ENCODE results near the gene SERAC1. TPM values are rescaled to one million over a fixed set of nuclear protein-coding genes. Genes with fewer than 3 reads are reported as not detected.

Gene SERAC1
- total and polyA plus RNA-seq, 2 of the 4 experiments (the other 2 are of a cell fraction) = 7.7 to 15.6 TPM

DNA sequence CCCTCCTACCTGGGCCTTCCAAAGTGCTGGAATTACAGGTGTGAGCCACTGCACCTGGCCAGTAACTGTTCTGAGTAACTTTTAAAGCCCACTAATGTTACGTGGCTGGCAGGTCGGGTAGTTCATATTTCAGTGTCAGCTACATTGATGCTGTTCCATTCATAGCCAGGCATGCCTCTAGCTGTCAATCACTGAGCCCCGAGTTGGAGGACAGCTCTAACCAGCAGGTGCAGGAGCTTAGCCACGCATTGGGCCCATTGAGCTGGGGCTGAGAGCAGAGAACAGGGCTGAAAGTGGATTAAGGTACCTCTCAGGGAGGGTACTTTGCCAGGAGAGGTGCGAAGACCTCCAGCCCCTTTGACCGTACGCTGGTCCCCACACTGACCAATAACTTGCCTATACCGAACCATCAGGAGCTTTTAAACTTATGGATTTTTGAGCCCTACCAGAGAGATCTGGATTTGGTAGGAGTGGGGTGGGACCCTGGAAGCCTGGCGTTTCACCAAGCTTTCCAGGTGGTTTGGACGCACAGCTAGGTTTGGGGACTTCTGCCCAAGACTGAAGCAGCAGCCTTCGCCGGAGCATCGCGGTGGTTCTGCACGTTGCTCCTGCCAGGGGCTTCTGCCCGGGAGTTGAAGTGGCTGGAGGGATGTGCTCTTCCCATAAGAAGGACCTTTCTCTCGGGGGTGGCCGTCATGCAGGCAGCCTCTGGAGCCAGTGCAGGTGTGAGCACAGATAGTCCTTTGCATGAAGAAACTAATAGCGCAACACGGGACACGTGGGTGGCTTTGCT, 82.6 kb downstream of the SERAC1 start:
- Histone ChIP-seq H3K4me2 (ENCODE audit: low read depth, low read length) (no peak overlapping the region), H3K23ac (ENCODE audit: low read depth, low read length) (no peak overlapping the region), H3K36me3 (ENCODE audit: control insufficient read depth, insufficient read depth, low read length) (peaks cover 67% of the 10 kb centered on the region), H3K79me1 (ENCODE audit: low read depth in 1 of 2, low read length in 2 of 2) (peaks cover 13 to 57% of the 10 kb centered on the region in 2 experiments; a peak in 3 of 4 replicates), H3K56ac (ENCODE audit: extremely low read depth, insufficient read depth, low read length) (no peak overlapping the region; the same call in 1 of the 2 replicates), H3K4ac (ENCODE audit: low read depth, low read length) (no peak overlapping the region), H3K9me3 (ENCODE audit: control insufficient read depth, insufficient read depth, low read length) (no peaks in the 10 kb centered on the region), H2BK5ac (ENCODE audit: low read depth, low read length, poor library complexity, severe bottlenecking) (no peak overlapping the region), H4K5ac (ENCODE audit: low read depth, low read length) (no peak overlapping the region), H3K9ac (ENCODE audit: low read depth, low read length) (no peak overlapping the region), H2AK5ac (ENCODE audit: low read depth, low read length) (no peak overlapping the region), H3K4me3 (ENCODE audit: insufficient read depth, low read depth, low read length) (no peak overlapping the region), H4K20me1 (ENCODE audit: insufficient read depth, low read length) (no peaks in the 10 kb centered on the region), H3K27me3 (ENCODE audit: control insufficient read depth, insufficient read depth, low read length) (no peaks in the 10 kb centered on the region), H4K91ac (ENCODE audit: insufficient read depth, low read depth, low read length) (no peak overlapping the region), H3K14ac (replicated peaks; ENCODE audit: low read depth, low read length) (0 out of 2 replicates have a peak overlapping the region, but pooled peaks have one; percentile 7), H4K8ac (ENCODE audit: low read depth in 2 of 2, low read length in 2 of 2) (no peak overlapping the region), H3K18ac (ENCODE audit: low read depth, low read length) (no peak overlapping the region), H3K9me1 (ENCODE audit: insufficient read depth, low read length) (peaks cover 19% of the 10 kb centered on the region), H2BK15ac (ENCODE audit: low read depth, low read length) (no peak overlapping the region), H3K27ac (ENCODE audit: insufficient read depth, low read length) (no peak overlapping the region), H2BK120ac (ENCODE audit: low read depth, low read length) (no peak overlapping the region), H3K4me1 (ENCODE audit: control insufficient read depth, insufficient read depth, low read length) (peaks cover 8% of the 10 kb centered on the region), H2AK9ac (replicated peaks; ENCODE audit: low read depth, low read length, poor library complexity) (peak overlapping the region; percentile 22), H2BK20ac (ENCODE audit: low read depth, low read length) (no peak overlapping the region), H2AFZ (replicated peaks; ENCODE audit: low read length, poor library complexity) (no peak overlapping the region)
- 81% methylated on average over 10 of the region's 21 CpGs; no CpG with 5 or more reads in 1 of the 2 experiments for WGBS, 2 experiments (ENCODE audit: extremely low coverage in 2 of 2, insufficient read length in 1 of 2)
- in situ Hi-C loops (cut with MboI; ENCODE audit: low sequenced_read_pairs) (no loop called here), dilution Hi-C loops (cut with HindIII; ENCODE audit: low sequenced_read_pairs, unreplicated experiment) (no loop called here), intact Hi-C loops (cut with micrococcal nuclease) (no loop called here)
- ATAC-seq (ENCODE audit: low read depth) = no peak
- no TSS peak for BruUV-seq (replicated peaks)
- TF ChIP-seq RFX5 (IDR thresholded peaks at IDR 0.05; ENCODE audit: low read depth, low read length) (no peak), RAD21 (IDR thresholded peaks at IDR 0.05; ENCODE audit: low read length) (no peak), POLR2A (IDR thresholded peaks at IDR 0.05; ENCODE audit: low read depth, low read length) (no peak), ELK1 (IDR thresholded peaks at IDR 0.05; ENCODE audit: borderline replicate concordance, low read depth, low read length) (no peak), MXI1 (IDR thresholded peaks at IDR 0.05; ENCODE audit: borderline replicate concordance, low read depth, low read length) (no peak), FOS (IDR thresholded peaks at IDR 0.05; ENCODE audit: low read depth, low read length) (no peak), BHLHE40 (IDR thresholded peaks at IDR 0.05; ENCODE audit: low read depth, low read length) (no peak), CEBPB (IDR thresholded peaks at IDR 0.05; ENCODE audit: low read depth, low read length) (no peak), MAZ (IDR thresholded peaks at IDR 0.05; ENCODE audit: borderline replicate concordance, low read depth, low read length) (no peak), MAFK (IDR thresholded peaks at IDR 0.05; ENCODE audit: low read depth, low read length) (no peak), RCOR1 (IDR thresholded peaks at IDR 0.05; ENCODE audit: insufficient replicate concordance, low read length) (no peak)
- TF ChIP-seq, protein P1, sequence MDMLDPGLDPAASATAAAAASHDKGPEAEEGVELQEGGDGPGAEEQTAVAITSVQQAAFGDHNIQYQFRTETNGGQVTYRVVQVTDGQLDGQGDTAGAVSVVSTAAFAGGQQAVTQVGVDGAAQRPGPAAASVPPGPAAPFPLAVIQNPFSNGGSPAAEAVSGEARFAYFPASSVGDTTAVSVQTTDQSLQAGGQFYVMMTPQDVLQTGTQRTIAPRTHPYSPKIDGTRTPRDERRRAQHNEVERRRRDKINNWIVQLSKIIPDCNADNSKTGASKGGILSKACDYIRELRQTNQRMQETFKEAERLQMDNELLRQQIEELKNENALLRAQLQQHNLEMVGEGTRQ (IDR thresholded peaks at IDR 0.05; ENCODE audit: low read depth, low read length) = no peak
- CTCF ChIA-PET = interaction anchor here (0.7 to 1.7 kb wide), 3 partner anchors 8 to 16 kb away, joined by 3 to 9 read pairs (median 3); no protein-coding TSS in a partner anchor
- DNase-seq = no peak
- POLR2A ChIA-PET (ENCODE audit: unreplicated experiment) = no interaction called here

Measured in IMR-90 (cell line).